OCI-LY7 (cell line): Measurements from ENCODE around the gene SIRT5. TPM values are rescaled to one million over a fixed set of nuclear protein-coding genes. Genes with fewer than 3 reads are reported as not detected.

ENCODE experiments used
- BruUV-seq: library from RNA; stranded (reverse); fragments of 400-500 nt; replicated peaks from 2 replicates; lab custom pipeline; 2021; lab: Mats Ljungman, UMichigan
- CTCF ChIA-PET: fragments of 300-600 bp; sonication (Branson Sonifier 250); formaldehyde crosslinking; loops from one replicate; lab custom pipeline; 2022; ENCODE audit warnings: antibody characterized with exemption; ENCODE audit not compliant: unreplicated experiment; lab: Charles Lee
- POLR2A ChIA-PET: fragments of 300-600 bp; sonication (Branson Sonifier 250); formaldehyde crosslinking; loops from one replicate; lab custom pipeline; 2022; ENCODE audit warnings: antibody characterized with exemption; lab: Charles Lee
- DNase-seq: peaks from one replicate; pipeline ENCODE4 v3.0.0-alpha.2; 2015; ENCODE audit warnings: low spot score
- H2AFZ ChIP-seq: fragments of 200-600 bp; sonication (generic), shearing (Covaris generic); 2 replicates; pipeline ENCODE4 v1.6.1; 2014; ENCODE audit warnings: mild to moderate bottlenecking, antibody characterized with exemption, low read length, moderate library complexity
- H3K27ac ChIP-seq: fragments of 200-600 bp; sonication (generic); 2 replicates; pipeline ENCODE4 v1.5.1; 2014; ENCODE audit warnings: mixed run types, low read depth, mild to moderate bottlenecking, moderate library complexity, low read length, inconsistent platforms; ENCODE audit not compliant: poor library complexity, severe bottlenecking
- H3K36me3 ChIP-seq: fragments of 200-600 bp; sonication (generic); 2 replicates; pipeline ENCODE4 v1.6.1; 2014; ENCODE audit warnings: mild to moderate bottlenecking, antibody characterized with exemption, low read length, moderate library complexity, mixed read lengths; ENCODE audit not compliant: insufficient read depth
- H3K4me1 ChIP-seq: fragments of 200-600 bp; sonication (generic); 2 replicates; pipeline ENCODE4 v1.5.1; 2014; ENCODE audit warnings: mild to moderate bottlenecking, low read length; ENCODE audit not compliant: insufficient read depth, poor library complexity, severe bottlenecking
- H3K4me2 ChIP-seq: fragments of 200-600 bp; sonication (generic); 2 replicates; pipeline ENCODE4 v1.6.1; 2014; ENCODE audit warnings: mild to moderate bottlenecking, low read length
- H3K4me3 ChIP-seq: fragments of 200-600 bp; sonication (generic); 2 replicates; pipeline ENCODE4 v1.5.1; 2014; ENCODE audit warnings: mild to moderate bottlenecking, low read depth, low read length; ENCODE audit not compliant: poor library complexity, severe bottlenecking
- H3K79me2 ChIP-seq: fragments of 200-600 bp; sonication (generic); 2 replicates; pipeline ENCODE4 v1.6.1; 2016; ENCODE audit warnings: low read depth, mild to moderate bottlenecking, low read length, moderate library complexity, mixed read lengths; ENCODE audit not compliant: insufficient read depth
- H3K9me2 ChIP-seq: fragments of 200-600 bp; sonication (generic); 2 replicates; pipeline ENCODE4 v1.6.1; 2016; ENCODE audit warnings: mild to moderate bottlenecking, low read length, mixed read lengths; ENCODE audit not compliant: insufficient read depth
- H3K9me3 ChIP-seq: fragments of 200-600 bp; sonication (generic); 2 replicates; pipeline ENCODE4 v1.6.1; 2014; ENCODE audit warnings: mild to moderate bottlenecking, mixed run types, low read length, mixed read lengths
- H4K20me1 ChIP-seq: fragments of 200-600 bp; sonication (generic); 2 replicates; pipeline ENCODE4 v1.6.1; 2014; ENCODE audit warnings: mild to moderate bottlenecking, antibody characterized with exemption, low read length, moderate library complexity, mixed read lengths; ENCODE audit not compliant: insufficient read depth
- EZH2phosphoT487 ChIP-seq: fragments of 200-600 bp; sonication (generic); IDR thresholded peaks from 2 replicates; pipeline ENCODE4 v1.6.1; 2018; ENCODE audit warnings: low read depth, borderline replicate concordance, mild to moderate bottlenecking, mixed run types, antibody characterized with exemption, low read length, moderate library complexity, mixed read lengths
- intact Hi-C: fragments of 100-400 bp; cut with micrococcal nuclease; formaldehyde crosslinking; loops from one replicate; pipeline ENCODE4 v1.10.0; 2022; ENCODE audit not compliant: unreplicated experiment
- total RNA-seq, 2 experiments: library from RNA; depleted of rRNA in 1 of 2; stranded (reverse); fragments of >200 nt in 1 of 2; shearing (Covaris generic) in 1 of 2; gene quantifications; 2 replicates each; pipeline ENCODE4 v1.2.3, GENCODE V29; 2014 to 2022
- TF ChIP-seq, protein P1 (sequence below): fragments of 200-600 bp; sonication (generic); conservative IDR thresholded peaks from 2 replicates; pipeline ENCODE4 v1.5.1; 2014; ENCODE audit warnings: mild to moderate bottlenecking, antibody characterized with exemption, low read length, moderate library complexity, mixed read lengths

Gene SIRT5
- total RNA-seq, 2 experiments from 2014 or later = 17.6 to 23.6 TPM

DNA sequence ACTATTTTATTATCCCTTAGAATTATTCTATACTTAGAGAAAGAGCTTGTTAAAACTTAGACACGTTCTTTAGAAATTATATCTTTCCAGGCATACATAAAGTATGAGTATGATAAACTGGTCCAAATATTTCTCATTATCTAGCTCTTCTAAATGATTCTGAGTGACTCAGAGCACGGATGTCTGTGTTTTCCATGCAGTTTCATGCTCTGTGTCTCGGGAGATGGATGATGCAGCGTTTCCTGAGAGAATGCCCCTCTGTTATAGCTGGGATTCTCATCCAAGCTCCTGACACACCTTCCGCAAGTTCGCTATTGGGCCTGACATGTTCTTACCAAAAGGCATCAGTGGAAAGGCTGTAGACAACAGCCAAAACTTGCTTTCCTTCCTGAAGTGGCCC lies 19.3 kb downstream of the SIRT5 start:
- Histone ChIP-seq H3K27ac (no peak overlapping the region), H4K20me1 (no peaks in the 10 kb centered on the region; the same call in 1 of the 2 replicates), H3K4me2 (no peak overlapping the region), H3K36me3 (peaks cover 40% of the 10 kb centered on the region), H3K4me1 (no peaks in the 10 kb centered on the region), H2AFZ (no peak overlapping the region), H3K9me2 (no peaks in the 10 kb centered on the region), H3K4me3 (no peak overlapping the region), H3K79me2 (no peaks in the 10 kb centered on the region), H3K9me3 (no peaks in the 10 kb centered on the region)
- DNase-seq = no peak
- TF ChIP-seq, protein P1, sequence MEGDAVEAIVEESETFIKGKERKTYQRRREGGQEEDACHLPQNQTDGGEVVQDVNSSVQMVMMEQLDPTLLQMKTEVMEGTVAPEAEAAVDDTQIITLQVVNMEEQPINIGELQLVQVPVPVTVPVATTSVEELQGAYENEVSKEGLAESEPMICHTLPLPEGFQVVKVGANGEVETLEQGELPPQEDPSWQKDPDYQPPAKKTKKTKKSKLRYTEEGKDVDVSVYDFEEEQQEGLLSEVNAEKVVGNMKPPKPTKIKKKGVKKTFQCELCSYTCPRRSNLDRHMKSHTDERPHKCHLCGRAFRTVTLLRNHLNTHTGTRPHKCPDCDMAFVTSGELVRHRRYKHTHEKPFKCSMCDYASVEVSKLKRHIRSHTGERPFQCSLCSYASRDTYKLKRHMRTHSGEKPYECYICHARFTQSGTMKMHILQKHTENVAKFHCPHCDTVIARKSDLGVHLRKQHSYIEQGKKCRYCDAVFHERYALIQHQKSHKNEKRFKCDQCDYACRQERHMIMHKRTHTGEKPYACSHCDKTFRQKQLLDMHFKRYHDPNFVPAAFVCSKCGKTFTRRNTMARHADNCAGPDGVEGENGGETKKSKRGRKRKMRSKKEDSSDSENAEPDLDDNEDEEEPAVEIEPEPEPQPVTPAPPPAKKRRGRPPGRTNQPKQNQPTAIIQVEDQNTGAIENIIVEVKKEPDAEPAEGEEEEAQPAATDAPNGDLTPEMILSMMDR = no peak
- no peak for TF ChIP-seq EZH2phosphoT487
- no TSS peak for BruUV-seq
- CTCF ChIA-PET = no interaction called here
- intact Hi-C loops = no loop called here
- POLR2A ChIA-PET = interaction anchor here (0.7 to 1.3 kb wide), 2 partner anchors 18 to 34 kb away, joined by 4 to 6 read pairs; partner anchors contain the start of gene SIRT5

DNA sequence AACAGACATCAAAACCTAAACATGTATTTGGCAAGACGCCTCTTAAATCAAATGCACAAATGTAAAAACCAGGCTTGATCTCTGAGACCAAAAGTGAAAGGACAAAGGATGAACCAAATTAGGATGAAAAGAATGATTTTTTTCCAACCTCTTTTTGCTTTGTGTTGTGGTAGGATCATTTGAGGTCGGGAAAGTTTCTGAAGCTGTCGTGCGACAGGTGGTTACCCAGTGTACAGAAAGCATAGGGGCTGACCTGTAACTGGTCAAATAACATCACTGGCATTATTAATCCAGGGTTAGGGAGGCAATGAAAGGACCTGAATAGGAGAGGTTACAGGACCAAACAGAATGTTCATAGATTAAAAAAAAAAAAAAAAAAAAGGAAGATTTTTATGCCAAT lies 22.7 kb downstream of the SIRT5 start:
- ChIA-PET CTCF (no interaction called here), POLR2A (interaction anchor here (0.6 to 0.7 kb wide), 2 partner anchors 56 to 59 kb away, joined by 3 to 5 read pairs; no protein-coding TSS in a partner anchor)
- BruUV-seq = no TSS peak

DNA sequence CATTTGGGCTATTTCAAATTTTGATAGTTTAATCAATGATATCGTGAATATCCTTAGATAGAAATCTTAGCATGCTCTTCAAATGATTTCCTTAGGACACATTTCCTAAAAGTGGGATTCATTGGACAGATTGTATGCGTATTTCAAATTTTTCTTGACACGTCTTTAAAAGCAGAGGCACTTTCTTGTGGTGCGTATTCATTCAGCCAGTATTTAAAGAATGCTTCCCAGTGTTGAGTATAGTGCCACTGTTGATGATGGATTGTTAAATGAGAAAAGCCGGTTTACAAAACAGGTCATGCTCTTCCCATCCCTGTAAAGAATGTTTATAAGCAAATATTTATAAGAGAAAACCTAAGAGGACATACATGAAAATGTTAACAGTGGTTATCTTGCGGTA lies 25.6 kb downstream of the SIRT5 start:
- intact Hi-C loops = no loop called here
- CTCF ChIA-PET = no interaction called here

More for the DNA sequence above, 22.7 kb downstream of the SIRT5 start:
- no peak overlapping the region for H2AFZ ChIP-seq
- no peaks in the 10 kb centered on the region for H3K9me3 ChIP-seq
- no peaks in the 10 kb centered on the region for H4K20me1 ChIP-seq
- TF ChIP-seq EZH2phosphoT487 = no peak
- TF ChIP-seq, protein P1 = no peak
- H3K36me3 ChIP-seq = peaks cover 33% of the 10 kb centered on the region
- no peak for DNase-seq
- H3K4me3 ChIP-seq = no peak overlapping the region
- intact Hi-C loops = no loop called here
- H3K9me2 ChIP-seq = no peaks in the 10 kb centered on the region
- H3K79me2 ChIP-seq = no peaks in the 10 kb centered on the region
- no peak overlapping the region for H3K27ac ChIP-seq
- H3K4me2 ChIP-seq = no peak overlapping the region
- no peaks in the 10 kb centered on the region for H3K4me1 ChIP-seq

More for the DNA sequence above, 25.6 kb downstream of the SIRT5 start:
- POLR2A ChIA-PET = no interaction called here
- BruUV-seq = no TSS peak
- no peaks in the 10 kb centered on the region for H4K20me1 ChIP-seq
- DNase-seq = no peak
- H3K4me2 ChIP-seq = no peak overlapping the region
- H3K27ac ChIP-seq = no peak overlapping the region
- no peaks in the 10 kb centered on the region for H3K79me2 ChIP-seq
- H3K36me3 ChIP-seq = peaks cover 32% of the 10 kb centered on the region
- H3K4me3 ChIP-seq = no peak overlapping the region
- H3K9me2 ChIP-seq = no peaks in the 10 kb centered on the region
- H3K9me3 ChIP-seq = no peaks in the 10 kb centered on the region
- TF ChIP-seq EZH2phosphoT487 = no peak
- TF ChIP-seq, protein P1 = no peak
- no peaks in the 10 kb centered on the region for H3K4me1 ChIP-seq
- H2AFZ ChIP-seq = no peak overlapping the region
